DND-41 (cell line): ENCODE results near the gene ELK4.

Source experiments
- CTCF ChIP-seq: IDR thresholded peaks from 2 replicates; pipeline ENCODE4 v1.5.1; 2012; ENCODE audit warnings: borderline replicate concordance, low read length, moderate library complexity, mild to moderate bottlenecking; ENCODE audit not compliant: poor library complexity, severe bottlenecking; ENCODE audit errors: extremely low read depth
- EZH2 ChIP-seq: IDR thresholded peaks from 3 replicates; pipeline ENCODE4 v1.6.1; 2012; ENCODE audit warnings: borderline replicate concordance, low read depth, mild to moderate bottlenecking, moderate library complexity, low read length, inconsistent platforms; ENCODE audit not compliant: severe bottlenecking

DNA sequence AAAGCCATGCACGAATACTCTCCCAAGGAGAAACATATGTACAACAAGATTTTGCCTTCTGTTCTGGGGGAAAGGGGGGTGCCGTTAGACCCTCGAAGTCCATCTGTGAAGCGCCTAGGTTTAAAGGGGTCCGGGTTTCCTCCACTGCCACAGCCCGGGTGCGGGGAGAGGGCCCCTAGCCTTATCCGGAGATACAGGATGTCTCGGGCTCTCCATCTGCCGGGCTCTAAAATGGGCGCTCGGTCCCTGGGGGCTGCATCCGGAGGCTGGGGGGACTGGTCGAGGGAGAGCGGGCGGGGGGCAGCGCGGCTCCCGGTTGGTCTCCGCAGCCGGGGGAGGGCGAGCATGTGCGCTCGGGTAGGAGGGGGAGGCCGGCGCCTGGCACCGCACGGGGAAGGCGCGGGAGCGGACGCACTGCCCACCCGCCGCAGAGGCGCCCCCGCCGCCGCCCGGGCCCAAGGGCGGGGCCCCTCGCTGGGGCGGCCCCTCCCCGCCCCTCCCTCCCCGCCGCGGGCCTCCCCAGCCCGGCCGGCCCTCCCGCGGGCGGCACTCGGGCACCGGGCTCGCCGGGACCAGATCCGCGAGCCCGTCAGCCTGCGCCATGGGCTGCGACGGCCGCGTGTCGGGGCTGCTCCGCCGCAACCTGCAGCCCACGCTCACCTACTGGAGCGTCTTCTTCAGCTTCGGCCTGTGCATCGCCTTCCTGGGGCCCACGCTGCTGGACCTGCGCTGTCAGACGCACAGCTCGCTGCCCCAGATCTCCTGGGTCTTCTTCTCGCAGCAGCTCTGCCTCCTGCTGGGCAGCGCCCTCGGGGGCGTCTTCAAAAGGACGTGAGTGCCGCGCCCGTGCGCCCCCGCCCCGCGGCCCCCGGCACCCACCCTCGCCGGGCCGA lies 63.1 kb downstream of the ELK4 start:
- no peak for TF ChIP-seq EZH2
- no peak for TF ChIP-seq CTCF
